Keratinocyte (primary cell): ENCODE results near the gene ZNF143. TPM values are rescaled to one million over a fixed set of nuclear protein-coding genes. Genes with fewer than 3 reads are reported as not detected.

Source experiments
- DNase-seq: peaks from one replicate; pipeline ENCODE4 v3.0.0-alpha.2; 2011; ENCODE audit warnings: low read depth, missing footprints, low spot score
- FAIRE-seq: peaks from 2 replicates; lab custom pipeline; 2011; peaks lifted over from hg19 to GRCh38; lab: Jason Lieb, UNC
- H2AFZ ChIP-seq: 2 replicates; pipeline ENCODE4 v1.6.0; 2012; ENCODE audit warnings: low read length, control low read depth, inconsistent platforms; ENCODE audit not compliant: control insufficient read depth
- H3K27ac ChIP-seq: 2 replicates; pipeline ENCODE4 v1.5.1; 2011; ENCODE audit warnings: low read length; ENCODE audit not compliant: control insufficient read depth, insufficient read depth
- H3K27me3 ChIP-seq: 3 replicates; pipeline ENCODE4 v1.6.0; 2011; ENCODE audit warnings: low read length; ENCODE audit not compliant: control insufficient read depth, insufficient read depth; ENCODE audit errors: extremely low read depth
- H3K36me3 ChIP-seq, 2 experiments: 2 replicates in 1 of 2; 3 replicates in 1 of 2; pipeline ENCODE4 v1.5.1; 2011; ENCODE audit warnings: low read length in 2 of 2, mild to moderate bottlenecking in 1 of 2; ENCODE audit not compliant: control insufficient read depth in 2 of 2, insufficient read depth in 2 of 2; ENCODE audit errors: extremely low read depth in 1 of 2
- H3K4me1 ChIP-seq: 3 replicates; pipeline ENCODE4 v1.5.1; 2011; ENCODE audit warnings: low read length; ENCODE audit not compliant: control insufficient read depth, insufficient read depth; ENCODE audit errors: extremely low read depth
- H3K4me2 ChIP-seq: 3 replicates; pipeline ENCODE4 v1.6.0; 2011; ENCODE audit warnings: low read depth, low read length; ENCODE audit not compliant: control insufficient read depth, insufficient read depth; ENCODE audit errors: extremely low read depth
- H3K4me3 ChIP-seq, 3 experiments: fragments of 200-600 bp in 1 of 3; sonication (generic) in 1 of 3; 2 replicates in 2 of 3; 3 replicates in 1 of 3; pipeline ENCODE4 v1.5.1; 2011 to 2016; ENCODE audit warnings: low read length in 3 of 3, mild to moderate bottlenecking in 3 of 3, control low read depth in 2 of 3, inconsistent platforms in 1 of 3, low read depth in 1 of 3, mixed read lengths in 1 of 3, mixed run types in 1 of 3, moderate library complexity in 1 of 3; ENCODE audit not compliant: control insufficient read depth in 2 of 3, insufficient read depth in 2 of 3; ENCODE audit errors: extremely low read depth in 1 of 3
- H3K79me2 ChIP-seq: 2 replicates; pipeline ENCODE4 v1.6.0; 2012; ENCODE audit warnings: low read length; ENCODE audit not compliant: control insufficient read depth, insufficient read depth
- H3K9ac ChIP-seq: 3 replicates; pipeline ENCODE4 v1.6.0; 2011; ENCODE audit warnings: low read length; ENCODE audit not compliant: control insufficient read depth, insufficient read depth; ENCODE audit errors: extremely low read depth
- H3K9me1 ChIP-seq: 3 replicates; pipeline ENCODE4 v1.6.0; 2011; ENCODE audit warnings: low read length; ENCODE audit not compliant: control insufficient read depth, insufficient read depth; ENCODE audit errors: extremely low read depth
- H3K9me3 ChIP-seq: 2 replicates; pipeline ENCODE4 v1.5.1; 2012; ENCODE audit warnings: low read depth, low read length; ENCODE audit not compliant: control insufficient read depth
- H4K20me1 ChIP-seq: 3 replicates; pipeline ENCODE4 v1.6.0; 2011; ENCODE audit warnings: low read length; ENCODE audit not compliant: control insufficient read depth, insufficient read depth; ENCODE audit errors: extremely low read depth
- EZH2 ChIP-seq: IDR thresholded peaks from one replicate; pipeline ENCODE4 v1.6.1; 2012; ENCODE audit warnings: inconsistent platforms, mild to moderate bottlenecking, low read length, moderate library complexity
- dilution Hi-C: fragments of 300-500 bp; cut with MboI; formaldehyde crosslinking; loops from one replicate; pipeline ENCODE4 v1.7.0; 2020; ENCODE audit warnings: low sequenced_read_pairs; ENCODE audit not compliant: extremely low pct_ligation_motif_present
- polyA plus RNA-seq, 5 experiments: library from polyadenylated mRNA; depleted of rRNA in 3 of 5; stranded (reverse) in 3 of 5; stranded (forward) in 1 of 5; unstranded in 1 of 5; fragments of >200 nt; gene quantifications; 1 replicate in 1 of 5; 2 replicates in 3 of 5; 3 replicates in 1 of 5; pipeline versions ENCODE4 v1.2.1 to v1.2.3, GENCODE V29; 2011 to 2012; ENCODE audit warnings: missing spikeins in 2 of 5, low read depth in 1 of 5, low replicate concordance in 1 of 5
- TF ChIP-seq, protein P1 (sequence below), 3 experiments: IDR thresholded peaks in 1 of 3; conservative IDR thresholded peaks in 1 of 3; optimal IDR thresholded peaks in 1 of 3; 2 replicates in 2 of 3; 3 replicates in 1 of 3; pipeline versions ENCODE3 to v1.5.1; 2011; ENCODE audit warnings: low read length in 3 of 3, mild to moderate bottlenecking in 3 of 3, moderate library complexity in 2 of 3, control low read depth in 1 of 3, inconsistent platforms in 1 of 3; ENCODE audit not compliant: insufficient read depth in 2 of 3; ENCODE audit errors: extremely low read depth in 1 of 3

The ZNF143 gene
- polyA plus RNA-seq, 1 donor (not counting 4 experiments of a cell fraction or from before 2014, with no cell fraction given), result 32.0 TPM

DNA sequence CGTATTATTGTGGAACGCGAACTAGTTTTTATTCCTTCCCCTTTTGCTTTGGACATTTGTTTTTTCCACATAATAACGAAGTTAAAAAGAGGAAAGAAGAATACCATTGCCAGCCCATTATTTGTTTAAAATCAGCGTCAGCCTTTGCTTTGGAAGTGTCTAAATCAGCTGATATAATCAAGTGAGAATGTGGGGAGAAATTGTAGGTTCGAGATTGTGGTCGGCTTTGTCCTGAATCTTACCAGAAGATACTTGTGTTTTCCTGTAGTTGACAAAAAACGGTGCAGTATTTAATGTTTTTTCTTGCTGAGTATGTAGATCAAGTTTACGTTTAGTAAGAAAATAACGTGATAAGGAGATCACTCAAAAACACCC is 935 bp downstream of the ZNF143 start:
- Histone ChIP-seq H3K36me3 (peaks cover 0 to 5% of the 10 kb centered on the region in 2 experiments), H3K79me2 (peaks cover 50% of the 10 kb centered on the region), H3K9me3 (no peaks in the 10 kb centered on the region), H3K4me1 (peaks cover 18% of the 10 kb centered on the region), H3K27me3 (no peaks in the 10 kb centered on the region), H3K9ac (peak overlapping the region; percentile 92), H3K4me3 (peak overlapping the region; percentile 75 to 93 (median 87)), H4K20me1 (no peaks in the 10 kb centered on the region), H3K9me1 (no peaks in the 10 kb centered on the region), H3K27ac (peak overlapping the region; percentile 91), H3K4me2 (peak overlapping the region; percentile 99), H2AFZ (peak overlapping the region; percentile 30)
- DNase-seq (no peak), FAIRE-seq (no peak)
- TF ChIP-seq EZH2, result no peak
- TF ChIP-seq, protein P1, sequence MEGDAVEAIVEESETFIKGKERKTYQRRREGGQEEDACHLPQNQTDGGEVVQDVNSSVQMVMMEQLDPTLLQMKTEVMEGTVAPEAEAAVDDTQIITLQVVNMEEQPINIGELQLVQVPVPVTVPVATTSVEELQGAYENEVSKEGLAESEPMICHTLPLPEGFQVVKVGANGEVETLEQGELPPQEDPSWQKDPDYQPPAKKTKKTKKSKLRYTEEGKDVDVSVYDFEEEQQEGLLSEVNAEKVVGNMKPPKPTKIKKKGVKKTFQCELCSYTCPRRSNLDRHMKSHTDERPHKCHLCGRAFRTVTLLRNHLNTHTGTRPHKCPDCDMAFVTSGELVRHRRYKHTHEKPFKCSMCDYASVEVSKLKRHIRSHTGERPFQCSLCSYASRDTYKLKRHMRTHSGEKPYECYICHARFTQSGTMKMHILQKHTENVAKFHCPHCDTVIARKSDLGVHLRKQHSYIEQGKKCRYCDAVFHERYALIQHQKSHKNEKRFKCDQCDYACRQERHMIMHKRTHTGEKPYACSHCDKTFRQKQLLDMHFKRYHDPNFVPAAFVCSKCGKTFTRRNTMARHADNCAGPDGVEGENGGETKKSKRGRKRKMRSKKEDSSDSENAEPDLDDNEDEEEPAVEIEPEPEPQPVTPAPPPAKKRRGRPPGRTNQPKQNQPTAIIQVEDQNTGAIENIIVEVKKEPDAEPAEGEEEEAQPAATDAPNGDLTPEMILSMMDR (optimal IDR thresholded peaks at IDR 0.05 in 1 of 3, IDR thresholded peaks at IDR 0.05 in 1 of 3, conservative IDR thresholded peaks at IDR 0.05 in 1 of 3; ENCODE audit: extremely low read depth in 1 of 3, insufficient read depth in 2 of 3, low read length in 3 of 3), result no peak
- dilution Hi-C loops, result no loop called here

DNA sequence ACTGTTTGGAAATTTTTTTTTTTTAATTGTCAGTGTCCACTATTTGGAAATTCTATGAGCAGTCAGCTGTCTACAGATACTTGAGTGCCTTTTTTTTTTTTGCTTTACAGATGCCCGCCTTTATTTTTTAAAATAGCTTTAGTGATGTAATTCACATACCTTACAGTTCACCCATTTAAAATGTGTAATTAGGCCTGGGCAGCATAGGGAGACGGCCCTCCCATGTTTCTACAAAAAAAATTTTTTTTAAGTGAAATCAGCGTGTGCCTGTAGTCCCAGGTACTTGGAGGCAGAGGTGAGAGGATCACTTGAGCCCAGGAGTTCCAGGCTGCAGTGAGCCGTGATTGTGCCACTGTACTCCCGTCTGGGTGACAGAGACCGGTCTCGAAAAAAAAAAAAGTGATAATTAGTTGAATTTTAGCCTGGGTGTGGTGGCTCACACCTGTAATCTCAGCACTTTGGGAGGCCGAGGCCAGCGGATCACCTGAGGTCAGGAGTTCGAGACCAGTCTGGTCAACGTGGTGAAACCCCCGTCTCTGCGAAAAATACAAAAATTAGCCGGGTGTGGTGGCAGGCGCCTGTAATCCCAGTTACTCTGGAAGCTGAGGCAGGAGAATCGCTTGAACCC is 1.5 kb downstream of the ZNF143 start:
- Histone ChIP-seq H3K27me3 (no peaks in the 10 kb centered on the region), H3K9me1 (no peaks in the 10 kb centered on the region), H3K9me3 (no peaks in the 10 kb centered on the region), H3K27ac (peak overlapping the region; percentile 91), H3K36me3 (peaks cover 0 to 5% of the 10 kb centered on the region in 2 experiments), H2AFZ (no peak overlapping the region), H3K4me1 (peaks cover 18% of the 10 kb centered on the region), H3K79me2 (peaks cover 53% of the 10 kb centered on the region), H3K4me2 (peak overlapping the region; percentile 99), H4K20me1 (no peaks in the 10 kb centered on the region), H3K4me3 (peak overlapping the region; percentile 75 to 93 (median 87)), H3K9ac (peak overlapping the region; percentile 92)
- DNase-seq, result no peak
- FAIRE-seq, result no peak
- dilution Hi-C loops, result no loop called here
- TF ChIP-seq, protein P1 (optimal IDR thresholded peaks at IDR 0.05 in 1 of 3, IDR thresholded peaks at IDR 0.05 in 1 of 3, conservative IDR thresholded peaks at IDR 0.05 in 1 of 3; ENCODE audit: extremely low read depth in 1 of 3, insufficient read depth in 2 of 3, low read length in 3 of 3), result no peak
- TF ChIP-seq EZH2, result no peak
